ENCODE measurements around the gene KCNIP3. TPM values are rescaled to one million over a fixed set of nuclear protein-coding genes. Genes with fewer than 3 reads are reported as not detected.
"Not testable (repeated sequence)": the region's sequence is repeated elsewhere in the genome, so short reads cannot be mapped to it uniquely, and the experiment has no call there.

The KCNIP3 gene
- total and polyA plus RNA-seq, 4 donors: 10.6 to 25.4 (median 17.1) TPM

- 83% methylated on average over 1 of the region's 3 CpGs for WGBS (ENCODE audit: insufficient coverage)
- H3K4me1 ChIP-seq (ENCODE audit: control insufficient read depth, insufficient read depth, low read length); H3K4me3 ChIP-seq (ENCODE audit: low read depth, low read length); DNase-seq (ENCODE audit: low read depth in 4 of 6, low spot score in 6 of 6); H3K9me3 ChIP-seq (ENCODE audit: control insufficient read depth, insufficient read depth, low read length); H3K27me3 ChIP-seq (ENCODE audit: control insufficient read depth, insufficient read depth, low read length); H3K27ac ChIP-seq (ENCODE audit: low read depth, low read length); H3K36me3 ChIP-seq (ENCODE audit: control insufficient read depth, insufficient read depth, low read length): not testable (repeated sequence)
Measured at GRCh38 chr2:95415138-95415537, 118.0 kb downstream of the KCNIP3 start.

DNA sequence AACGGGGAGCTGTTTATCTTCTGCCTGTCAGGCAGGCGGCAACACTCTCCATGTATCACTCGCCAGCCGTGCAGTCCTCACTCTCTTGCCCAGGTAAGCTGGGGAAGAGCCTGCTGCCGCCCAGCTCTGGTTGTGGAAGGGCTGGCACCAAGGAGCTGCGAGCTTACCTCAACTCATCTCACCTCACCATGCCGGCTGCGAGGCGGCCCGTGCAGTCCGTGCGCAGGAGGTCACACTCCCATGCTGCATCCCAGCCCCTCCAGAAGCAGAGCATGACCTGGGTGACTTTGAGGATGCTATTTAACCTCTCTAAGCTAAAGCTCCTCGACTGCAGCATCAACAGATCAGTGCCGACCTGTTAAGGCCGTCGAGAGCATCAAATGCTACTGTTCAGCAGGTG, 118.4 kb downstream of the KCNIP3 start:
- H3K36me3 ChIP-seq (ENCODE audit: control insufficient read depth, insufficient read depth, low read length); H3K4me1 ChIP-seq (ENCODE audit: control insufficient read depth, insufficient read depth, low read length); H3K4me3 ChIP-seq (ENCODE audit: low read depth, low read length); H3K9me3 ChIP-seq (ENCODE audit: control insufficient read depth, insufficient read depth, low read length); H3K27ac ChIP-seq (ENCODE audit: low read depth, low read length); H3K27me3 ChIP-seq (ENCODE audit: control insufficient read depth, insufficient read depth, low read length); DNase-seq (ENCODE audit: low read depth in 4 of 6, low spot score in 6 of 6): not testable (repeated sequence)
- 90% methylated on average over 9 of the region's 16 CpGs for WGBS (ENCODE audit: insufficient coverage)

- WGBS (ENCODE audit: insufficient coverage): no CpG with 5 or more reads among the region's 30 CpGs
- H3K4me3 ChIP-seq (ENCODE audit: low read depth, low read length); H3K9me3 ChIP-seq (ENCODE audit: control insufficient read depth, insufficient read depth, low read length); DNase-seq (ENCODE audit: low read depth in 4 of 6, low spot score in 6 of 6); H3K27me3 ChIP-seq (ENCODE audit: control insufficient read depth, insufficient read depth, low read length); H3K36me3 ChIP-seq (ENCODE audit: control insufficient read depth, insufficient read depth, low read length); H3K4me1 ChIP-seq (ENCODE audit: control insufficient read depth, insufficient read depth, low read length); H3K27ac ChIP-seq (ENCODE audit: low read depth, low read length): not testable (repeated sequence)
Measured at GRCh38 chr2:95427196-95427867, 130.2 kb downstream of the KCNIP3 start.

DNA sequence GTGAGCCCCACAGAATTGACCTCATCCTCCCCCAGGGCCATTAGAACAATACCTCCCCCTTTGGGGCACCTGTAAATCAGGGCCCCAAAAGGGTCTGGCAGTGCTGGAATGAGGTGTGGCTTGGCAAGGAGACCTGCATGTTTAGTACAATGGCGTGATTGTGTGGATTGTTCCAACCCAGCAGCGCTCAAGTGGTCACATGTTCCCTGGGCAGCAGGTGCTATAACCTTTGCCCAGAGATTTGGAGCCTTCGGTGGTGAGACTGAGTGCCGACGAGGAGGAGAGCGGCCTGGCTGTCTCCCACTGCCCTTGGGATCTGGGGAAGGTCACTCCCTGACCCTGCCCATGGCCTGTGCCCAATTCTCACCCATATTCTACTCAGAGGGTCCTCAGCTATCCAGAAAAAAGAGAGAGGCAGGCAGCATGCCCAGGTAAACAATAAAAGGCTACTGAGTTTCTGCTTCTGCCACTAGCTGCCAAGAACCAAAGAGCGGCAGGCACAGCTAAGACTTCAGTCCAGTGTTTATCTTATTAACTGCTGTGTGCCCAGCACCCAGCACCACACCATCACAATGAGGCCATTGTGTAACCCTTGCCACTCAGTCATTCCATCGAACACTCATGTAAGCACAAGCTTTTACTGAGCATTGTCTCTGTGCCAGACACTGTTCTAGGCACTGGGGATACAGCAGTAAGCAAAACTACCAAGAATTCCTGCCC, 132.8 kb downstream of the KCNIP3 start:
- not testable (repeated sequence) for H3K36me3 ChIP-seq (ENCODE audit: control insufficient read depth, insufficient read depth, low read length); H3K4me1 ChIP-seq (ENCODE audit: control insufficient read depth, insufficient read depth, low read length); H3K9me3 ChIP-seq (ENCODE audit: control insufficient read depth, insufficient read depth, low read length); DNase-seq (ENCODE audit: low read depth in 4 of 6, low spot score in 6 of 6); H3K27ac ChIP-seq (ENCODE audit: low read depth, low read length); H3K4me3 ChIP-seq (ENCODE audit: low read depth, low read length); H3K27me3 ChIP-seq (ENCODE audit: control insufficient read depth, insufficient read depth, low read length)
- WGBS (ENCODE audit: insufficient coverage): no CpG with 5 or more reads among the region's 8 CpGs

DNA sequence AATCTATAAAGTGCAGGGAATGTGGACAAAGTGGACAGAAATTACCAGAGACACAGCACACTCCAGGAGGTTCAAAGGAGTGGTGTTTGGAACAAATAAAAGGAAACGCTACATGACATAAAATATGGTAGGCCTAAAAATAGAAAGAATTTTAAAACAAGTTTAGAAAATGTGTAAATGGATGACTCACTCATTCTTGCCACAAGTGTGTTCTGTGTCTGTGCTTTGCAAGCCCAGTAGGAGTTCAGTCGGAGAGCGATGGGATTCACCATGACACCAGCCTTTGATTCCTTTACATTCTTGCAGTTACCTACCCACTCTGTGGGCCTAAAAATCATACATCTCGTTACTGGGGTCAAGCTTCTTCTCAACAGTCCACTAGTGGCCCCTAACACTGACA, 136.2 kb downstream of the KCNIP3 start:
- WGBS (ENCODE audit: insufficient coverage): no CpG with 5 or more reads among the region's 4 CpGs
- H3K4me1 ChIP-seq (ENCODE audit: control insufficient read depth, insufficient read depth, low read length); H3K4me3 ChIP-seq (ENCODE audit: low read depth, low read length); DNase-seq (ENCODE audit: low read depth in 4 of 6, low spot score in 6 of 6); H3K27ac ChIP-seq (ENCODE audit: low read depth, low read length); H3K27me3 ChIP-seq (ENCODE audit: control insufficient read depth, insufficient read depth, low read length); H3K36me3 ChIP-seq (ENCODE audit: control insufficient read depth, insufficient read depth, low read length); H3K9me3 ChIP-seq (ENCODE audit: control insufficient read depth, insufficient read depth, low read length): not testable (repeated sequence)

- no CpG with 5 or more reads among the region's 2 CpGs for WGBS (ENCODE audit: insufficient coverage)
- not testable (repeated sequence) for H3K36me3 ChIP-seq (ENCODE audit: control insufficient read depth, insufficient read depth, low read length); H3K4me1 ChIP-seq (ENCODE audit: control insufficient read depth, insufficient read depth, low read length); H3K27me3 ChIP-seq (ENCODE audit: control insufficient read depth, insufficient read depth, low read length); H3K9me3 ChIP-seq (ENCODE audit: control insufficient read depth, insufficient read depth, low read length); H3K27ac ChIP-seq (ENCODE audit: low read depth, low read length); H3K4me3 ChIP-seq (ENCODE audit: low read depth, low read length); DNase-seq (ENCODE audit: low read depth in 4 of 6, low spot score in 6 of 6)
Measured at GRCh38 chr2:95433973-95434372, 136.8 kb downstream of the KCNIP3 start.

DNA sequence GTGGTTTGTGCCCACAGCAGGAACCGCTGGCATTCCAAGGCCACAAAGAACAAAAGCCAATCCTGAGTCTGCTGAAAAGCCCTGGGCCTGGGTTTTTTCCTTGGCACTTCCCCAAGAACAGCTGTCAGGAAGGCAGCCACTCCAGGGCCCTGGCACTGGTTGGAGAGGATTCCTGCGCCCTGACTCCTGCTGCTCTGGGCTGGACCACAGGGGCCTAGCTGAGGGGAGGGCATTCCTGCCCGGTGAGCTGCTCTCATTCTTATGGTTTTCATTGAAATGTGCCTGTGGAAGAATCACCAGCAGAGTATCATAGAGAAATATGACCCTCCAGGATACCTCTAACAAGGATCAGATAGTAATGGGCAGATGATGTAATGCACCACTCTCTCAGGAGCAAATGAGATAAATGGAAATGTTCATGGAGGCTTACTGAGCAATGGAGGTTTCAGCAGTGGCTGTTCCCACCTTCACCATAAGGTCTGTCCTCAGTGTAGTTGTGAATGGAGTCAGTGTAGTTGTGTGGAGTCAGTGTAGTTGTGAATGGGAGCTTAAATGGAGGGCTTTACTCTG, 137.4 kb downstream of the KCNIP3 start:
- DNase-seq (ENCODE audit: low read depth in 4 of 6, low spot score in 6 of 6); H3K4me1 ChIP-seq (ENCODE audit: control insufficient read depth, insufficient read depth, low read length); H3K9me3 ChIP-seq (ENCODE audit: control insufficient read depth, insufficient read depth, low read length); H3K27ac ChIP-seq (ENCODE audit: low read depth, low read length); H3K27me3 ChIP-seq (ENCODE audit: control insufficient read depth, insufficient read depth, low read length); H3K4me3 ChIP-seq (ENCODE audit: low read depth, low read length); H3K36me3 ChIP-seq (ENCODE audit: control insufficient read depth, insufficient read depth, low read length): not testable (repeated sequence)
- WGBS (ENCODE audit: insufficient coverage): no CpG with 5 or more reads among the region's 3 CpGs

GRCh38 chr2:95435162-95435871, 138.2 kb downstream of the KCNIP3 start:
- not testable (repeated sequence) for H3K4me1 ChIP-seq (ENCODE audit: control insufficient read depth, insufficient read depth, low read length); H3K27ac ChIP-seq (ENCODE audit: low read depth, low read length); H3K9me3 ChIP-seq (ENCODE audit: control insufficient read depth, insufficient read depth, low read length); H3K36me3 ChIP-seq (ENCODE audit: control insufficient read depth, insufficient read depth, low read length); DNase-seq (ENCODE audit: low read depth in 4 of 6, low spot score in 6 of 6); H3K27me3 ChIP-seq (ENCODE audit: control insufficient read depth, insufficient read depth, low read length); H3K4me3 ChIP-seq (ENCODE audit: low read depth, low read length)
- WGBS (ENCODE audit: insufficient coverage): no CpG with 5 or more reads among the region's 30 CpGs
